ENCODE results near the gene S100A5.
A peak's percentile ranks its signal among the peaks of the same experiment; 100 is the strongest.
"Not testable (repeated sequence)": the region's sequence is repeated elsewhere in the genome, so short reads cannot be mapped to it uniquely, and the experiment has no call there.

Gene S100A5

GRCh38 chr1:153575081-153575491 lies 34.4 kb upstream of the S100A5 start:
- H3K36me3 ChIP-seq (ENCODE audit: control insufficient read depth in 4 of 4, insufficient read depth in 4 of 4, low read length in 3 of 4); DNase-seq; POLR2A ChIA-PET; H3K27ac ChIP-seq (ENCODE audit: insufficient read depth in 1 of 2, low read depth in 1 of 2, low read length in 2 of 2, poor library complexity in 1 of 2, severe bottlenecking in 2 of 2); H3K9me3 ChIP-seq (ENCODE audit: control extremely low read depth in 1 of 5, control insufficient read depth in 4 of 5, insufficient read depth in 2 of 5, low read depth in 1 of 5, low read length in 4 of 5); H3K4me3 ChIP-seq (ENCODE audit: control insufficient read depth in 1 of 7, extremely low read depth in 1 of 7, insufficient read depth in 4 of 7, low read depth in 2 of 7, low read length in 6 of 7); H3K27me3 ChIP-seq (replicated peaks in 2 of 5; ENCODE audit: control insufficient read depth in 4 of 5, insufficient read depth in 5 of 5, low read length in 4 of 5): not testable (repeated sequence)
- CTCF ChIA-PET = interaction anchor here (1.3 to 1.6 kb wide), 2 partner anchors 21 to 51 kb away, joined by 5 to 10 read pairs; partner anchors contain the start of gene S100A13
- 99% methylated on average over 12 of the region's 35 CpGs for WGBS (ENCODE audit: insufficient coverage)
- H3K4me1 ChIP-seq (ENCODE audit: control extremely low read depth in 1 of 4, control insufficient read depth in 4 of 4, insufficient read depth in 4 of 4, low read length in 3 of 4) = peaks cover 7 to 19% (median 12%) of the 10 kb centered on the region in 4 experiments

- peaks cover 7 to 26% (median 17%) of the 10 kb centered on the region in 4 experiments for H3K4me1 ChIP-seq (ENCODE audit: control extremely low read depth in 1 of 4, control insufficient read depth in 4 of 4, insufficient read depth in 4 of 4, low read length in 3 of 4)
- peak in 2 of 3 donors; percentile 50 to 52 for DNase-seq
- CTCF ChIA-PET = interaction anchor here (0.8 to 7.5 kb wide), 19 partner anchors 10 to 416 kb away, joined by 3 to 262 read pairs (median 8); partner anchors contain the start of genes S100A1, S100A13, S100A14 and S100A16
- no peaks in the 10 kb centered on the region for H3K9me3 ChIP-seq (ENCODE audit: control extremely low read depth in 1 of 5, control insufficient read depth in 4 of 5, insufficient read depth in 2 of 5, low read depth in 1 of 5, low read length in 4 of 5)
- no peak overlapping the region for H3K27ac ChIP-seq (ENCODE audit: insufficient read depth in 1 of 2, low read depth in 1 of 2, low read length in 2 of 2, poor library complexity in 1 of 2, severe bottlenecking in 2 of 2)
- 70% methylated on average over 2 of the region's 3 CpGs for WGBS (ENCODE audit: insufficient coverage)
- POLR2A ChIA-PET = interaction anchor here (1.0 to 1.9 kb wide), 3 partner anchors 25 to 45 kb away, joined by 3 to 6 read pairs (median 4); partner anchors contain the start of gene S100A14
- H3K27me3 ChIP-seq (replicated peaks in 2 of 5; ENCODE audit: control insufficient read depth in 4 of 5, insufficient read depth in 5 of 5, low read length in 4 of 5) = peaks cover 0 to 5% (median 0%) of the 10 kb centered on the region in 5 experiments
- no peak overlapping the region for H3K4me3 ChIP-seq (ENCODE audit: control insufficient read depth in 1 of 7, extremely low read depth in 1 of 7, insufficient read depth in 4 of 7, low read depth in 2 of 7, low read length in 6 of 7)
- H3K36me3 ChIP-seq (ENCODE audit: control insufficient read depth in 4 of 4, insufficient read depth in 4 of 4, low read length in 3 of 4) = no peaks in the 10 kb centered on the region
Observed at GRCh38 chr1:153573351-153573750, 32.6 kb upstream of the S100A5 start.

GRCh38 chr1:153572569-153573015 lies 31.9 kb upstream of the S100A5 start:
- ChIA-PET POLR2A (interaction anchor here (1.0 to 1.9 kb wide), 3 partner anchors 26 to 46 kb away, joined by 3 to 6 read pairs (median 4); partner anchors contain the start of gene S100A14), CTCF (interaction anchor here (0.8 to 7.5 kb wide), 39 partner anchors 9 to 417 kb away, joined by 3 to 262 read pairs (median 6); partner anchors contain the start of genes CHTOP, S100A1, S100A13 and S100A14)
- peaks cover 0 to 1% (median 0%) of the 10 kb centered on the region in 5 experiments for H3K27me3 ChIP-seq (replicated peaks in 2 of 5; ENCODE audit: control insufficient read depth in 4 of 5, insufficient read depth in 5 of 5, low read length in 4 of 5)
- no peaks in the 10 kb centered on the region for H3K9me3 ChIP-seq (ENCODE audit: control extremely low read depth in 1 of 5, control insufficient read depth in 4 of 5, insufficient read depth in 2 of 5, low read depth in 1 of 5, low read length in 4 of 5)
- H3K36me3 ChIP-seq (ENCODE audit: control insufficient read depth in 4 of 4, insufficient read depth in 4 of 4, low read length in 3 of 4) = no peaks in the 10 kb centered on the region
- peaks cover 7 to 33% (median 23%) of the 10 kb centered on the region in 4 experiments for H3K4me1 ChIP-seq (ENCODE audit: control extremely low read depth in 1 of 4, control insufficient read depth in 4 of 4, insufficient read depth in 4 of 4, low read length in 3 of 4)
- WGBS (ENCODE audit: insufficient coverage) = 0% methylated on average over 3 of the region's 3 CpGs
- no peak overlapping the region for H3K27ac ChIP-seq (ENCODE audit: insufficient read depth in 1 of 2, low read depth in 1 of 2, low read length in 2 of 2, poor library complexity in 1 of 2, severe bottlenecking in 2 of 2)
- peak; percentile 79 to 80 (median 79) for DNase-seq
- H3K4me3 ChIP-seq (ENCODE audit: control insufficient read depth in 1 of 7, extremely low read depth in 1 of 7, insufficient read depth in 4 of 7, low read depth in 2 of 7, low read length in 6 of 7) = peak overlapping the region in 1 of 7 experiments; percentile 18

GRCh38 chr1:153571706-153572105 lies 31.0 kb upstream of the S100A5 start:
- H3K36me3 ChIP-seq (ENCODE audit: control insufficient read depth in 4 of 4, insufficient read depth in 4 of 4, low read length in 3 of 4) = no peaks in the 10 kb centered on the region
- no peaks in the 10 kb centered on the region for H3K27me3 ChIP-seq (replicated peaks in 2 of 5; ENCODE audit: control insufficient read depth in 4 of 5, insufficient read depth in 5 of 5, low read length in 4 of 5)
- H3K9me3 ChIP-seq (ENCODE audit: control extremely low read depth in 1 of 5, control insufficient read depth in 4 of 5, insufficient read depth in 2 of 5, low read depth in 1 of 5, low read length in 4 of 5) = no peaks in the 10 kb centered on the region
- no peak overlapping the region for H3K27ac ChIP-seq (ENCODE audit: insufficient read depth in 1 of 2, low read depth in 1 of 2, low read length in 2 of 2, poor library complexity in 1 of 2, severe bottlenecking in 2 of 2)
- 90% methylated on average over 6 of the region's 7 CpGs for WGBS (ENCODE audit: insufficient coverage)
- ChIA-PET POLR2A (interaction anchor here (1.9 kb wide), 1 partner anchor 46 kb away, joined by 6 read pairs; no protein-coding TSS in a partner anchor), CTCF (interaction anchor here (0.7 to 7.5 kb wide), 38 partner anchors 9 to 417 kb away, joined by 3 to 262 read pairs (median 6); partner anchors contain the start of genes CHTOP, PGLYRP4, S100A1 and S100A13)
- no peak overlapping the region for H3K4me3 ChIP-seq (ENCODE audit: control insufficient read depth in 1 of 7, extremely low read depth in 1 of 7, insufficient read depth in 4 of 7, low read depth in 2 of 7, low read length in 6 of 7)
- no peak for DNase-seq
- peaks cover 10 to 42% (median 28%) of the 10 kb centered on the region in 4 experiments for H3K4me1 ChIP-seq (ENCODE audit: control extremely low read depth in 1 of 4, control insufficient read depth in 4 of 4, insufficient read depth in 4 of 4, low read length in 3 of 4)

GRCh38 chr1:153570874-153571273 lies 30.1 kb upstream of the S100A5 start:
- ChIA-PET POLR2A (no interaction called here), CTCF (interaction anchor here (0.6 to 7.5 kb wide), 16 partner anchors 13 to 247 kb away, joined by 3 to 262 read pairs (median 10); partner anchors contain the start of genes PGLYRP4, S100A1, S100A13 and S100A14)
- Histone ChIP-seq H3K27ac (ENCODE audit: insufficient read depth in 1 of 2, low read depth in 1 of 2, low read length in 2 of 2, poor library complexity in 1 of 2, severe bottlenecking in 2 of 2) (no peak overlapping the region), H3K4me1 (ENCODE audit: control extremely low read depth in 1 of 4, control insufficient read depth in 4 of 4, insufficient read depth in 4 of 4, low read length in 3 of 4) (peaks cover 10 to 51% (median 36%) of the 10 kb centered on the region in 4 experiments), H3K9me3 (ENCODE audit: control extremely low read depth in 1 of 5, control insufficient read depth in 4 of 5, insufficient read depth in 2 of 5, low read depth in 1 of 5, low read length in 4 of 5) (no peaks in the 10 kb centered on the region), H3K36me3 (ENCODE audit: control insufficient read depth in 4 of 4, insufficient read depth in 4 of 4, low read length in 3 of 4) (no peaks in the 10 kb centered on the region), H3K4me3 (ENCODE audit: control insufficient read depth in 1 of 7, extremely low read depth in 1 of 7, insufficient read depth in 4 of 7, low read depth in 2 of 7, low read length in 6 of 7) (no peak overlapping the region), H3K27me3 (replicated peaks in 2 of 5; ENCODE audit: control insufficient read depth in 4 of 5, insufficient read depth in 5 of 5, low read length in 4 of 5) (no peaks in the 10 kb centered on the region)
- DNase-seq = no peak
- WGBS (ENCODE audit: insufficient coverage) = 100% methylated on average over 4 of the region's 5 CpGs

GRCh38 chr1:153569465-153569864 lies 28.7 kb upstream of the S100A5 start:
- H3K4me3 ChIP-seq (ENCODE audit: control insufficient read depth in 1 of 7, extremely low read depth in 1 of 7, insufficient read depth in 4 of 7, low read depth in 2 of 7, low read length in 6 of 7) = no peak overlapping the region
- no peak for DNase-seq
- peaks cover 10 to 60% (median 43%) of the 10 kb centered on the region in 4 experiments for H3K4me1 ChIP-seq (ENCODE audit: control extremely low read depth in 1 of 4, control insufficient read depth in 4 of 4, insufficient read depth in 4 of 4, low read length in 3 of 4)
- no peaks in the 10 kb centered on the region for H3K9me3 ChIP-seq (ENCODE audit: control extremely low read depth in 1 of 5, control insufficient read depth in 4 of 5, insufficient read depth in 2 of 5, low read depth in 1 of 5, low read length in 4 of 5)
- WGBS (ENCODE audit: insufficient coverage) = 98% methylated on average over 5 of the region's 8 CpGs
- no peaks in the 10 kb centered on the region for H3K36me3 ChIP-seq (ENCODE audit: control insufficient read depth in 4 of 4, insufficient read depth in 4 of 4, low read length in 3 of 4)
- no peak overlapping the region for H3K27ac ChIP-seq (ENCODE audit: insufficient read depth in 1 of 2, low read depth in 1 of 2, low read length in 2 of 2, poor library complexity in 1 of 2, severe bottlenecking in 2 of 2)
- CTCF ChIA-PET = interaction anchor here (0.6 to 7.5 kb wide), 13 partner anchors 11 to 74 kb away, joined by 3 to 262 read pairs (median 12); partner anchors contain the start of genes S100A1, S100A13, S100A14 and S100A16
- POLR2A ChIA-PET = interaction anchor here (1.1 kb wide), 1 partner anchor 29 kb away, joined by 4 read pairs; the partner anchor contains the start of gene S100A5
- no peaks in the 10 kb centered on the region for H3K27me3 ChIP-seq (replicated peaks in 2 of 5; ENCODE audit: control insufficient read depth in 4 of 5, insufficient read depth in 5 of 5, low read length in 4 of 5)

Data from common myeloid progenitor, CD34-positive (primary cell).